Natural killer cell (primary cell): ENCODE data around the gene ERBB2. TPM values are rescaled to one million over a fixed set of nuclear protein-coding genes. Genes with fewer than 3 reads are reported as not detected.
"Not testable (repeated sequence)": the region's sequence is repeated elsewhere in the genome, so short reads cannot be mapped to it uniquely, and the experiment has no call there.

ENCODE experiments used
- ATAC-seq, 3 donors: fragments of 150-1000 bp in 2 of 3; fragments of 200-7000 bp in 1 of 3; cut with Tn5 transposase; 1 replicate in 1 of 3; 2 replicates in 2 of 3; pipeline ENCODE4 v1.10.0; 2021; ENCODE audit warnings: mild to moderate bottlenecking in 2 of 3, moderate library complexity in 2 of 3
- DNase-seq, 2 donors: peaks; one replicate each; pipeline versions ENCODE4 v3.0.0 to v3.0.0-alpha.2; 2013 to 2021; ENCODE audit warnings: mixed read lengths in 1 of 2
- H3K27ac ChIP-seq: one replicate; pipeline ENCODE4 v1.5.1; 2013; ENCODE audit warnings: mild to moderate bottlenecking, low read length
- H3K27me3 ChIP-seq: one replicate; pipeline ENCODE4 v1.6.1; 2013; ENCODE audit warnings: low read length; ENCODE audit not compliant: control insufficient read depth, insufficient read depth
- H3K36me3 ChIP-seq: one replicate; pipeline ENCODE4 v1.6.1; 2013; ENCODE audit warnings: low read length; ENCODE audit not compliant: control insufficient read depth, insufficient read depth
- H3K4me1 ChIP-seq: one replicate; pipeline ENCODE4 v1.6.1; 2013; ENCODE audit warnings: low read length; ENCODE audit not compliant: control insufficient read depth, insufficient read depth
- H3K4me3 ChIP-seq: one replicate; pipeline ENCODE4 v1.5.1; 2013; ENCODE audit warnings: low read length
- H3K9me3 ChIP-seq: one replicate; pipeline ENCODE4 v1.6.1; 2013; ENCODE audit warnings: low read length; ENCODE audit not compliant: control insufficient read depth, insufficient read depth
- H3K27ac Mint-ChIP-seq, 2 donors: one replicate each; pipeline ENCODE4 v1.8.0; 2022; ENCODE audit warnings: mild to moderate bottlenecking in 2 of 2, mixed read lengths in 2 of 2, moderate library complexity in 1 of 2
- H3K27me3 Mint-ChIP-seq, 2 donors: one replicate each; pipeline ENCODE4 v1.8.0; 2022; ENCODE audit warnings: low read depth in 2 of 2, mixed read lengths in 2 of 2
- H3K36me3 Mint-ChIP-seq: one replicate; pipeline ENCODE4 v1.8.0; 2022; ENCODE audit warnings: mixed read lengths
- H3K4me1 Mint-ChIP-seq, 2 donors: one replicate each; pipeline ENCODE4 v1.8.0; 2022; ENCODE audit warnings: mixed read lengths in 2 of 2
- H3K4me3 Mint-ChIP-seq: one replicate; pipeline ENCODE4 v1.8.0; 2022; ENCODE audit warnings: mild to moderate bottlenecking, moderate library complexity, mixed read lengths
- H3K9me3 Mint-ChIP-seq, 2 donors: one replicate each; pipeline ENCODE4 v1.8.0; 2022; ENCODE audit warnings: mixed read lengths in 2 of 2
- WGBS: methylation state at CpG from one replicate; pipeline ENCODE4 v1.1.7; 2013; ENCODE audit warnings: missing lambda C conversion rate; ENCODE audit not compliant: insufficient coverage; 5-methylcytosine and 5-hydroxymethylcytosine counted together
- intact Hi-C: fragments of 100-400 bp; cut with micrococcal nuclease; formaldehyde crosslinking; loops from one replicate; pipeline ENCODE4 v1.14.2; 2022
- total RNA-seq, 4 donors: library from RNA; stranded (reverse); fragments of 120-200 nt in 1 of 4; gene quantifications; one replicate each; pipeline versions ENCODE4 v1.2.3 to v1.2.4, GENCODE V29; 2013 to 2022
- TF ChIP-seq, protein P1 (sequence below): fragments of 200-600 bp; IDR thresholded peaks from one replicate; pipeline ENCODE4 v1.8.0; 2022; ENCODE audit warnings: antibody characterized with exemption

The ERBB2 gene
- total RNA-seq, 3 donors from 2014 or later (not counting 1 experiment from before 2014, with no cell fraction given), result 77.6 to 115 (median 82.1) TPM

DNA sequence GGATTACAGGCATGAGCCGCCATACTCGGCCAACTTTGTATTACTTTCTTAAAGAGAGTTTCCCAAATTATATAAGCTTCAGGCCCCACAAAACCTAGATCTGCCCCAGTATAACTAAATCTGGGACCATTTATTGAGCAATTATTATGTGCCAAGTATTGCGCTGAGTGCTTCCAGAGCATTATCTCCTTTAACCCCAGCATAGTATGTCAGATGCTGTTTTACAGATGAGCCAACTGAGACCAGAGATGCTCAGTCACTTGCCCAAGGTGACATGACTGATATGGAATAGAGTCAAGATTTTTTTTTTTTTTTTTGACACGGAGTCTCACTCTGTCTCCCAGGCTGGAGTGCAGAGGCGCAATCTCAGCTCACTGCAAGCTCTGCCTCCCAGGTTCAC, 1.9 kb upstream of the ERBB2 start:
- WGBS, result 94% methylated on average over 4 of the region's 5 CpGs
- no peak for ATAC-seq

DNA sequence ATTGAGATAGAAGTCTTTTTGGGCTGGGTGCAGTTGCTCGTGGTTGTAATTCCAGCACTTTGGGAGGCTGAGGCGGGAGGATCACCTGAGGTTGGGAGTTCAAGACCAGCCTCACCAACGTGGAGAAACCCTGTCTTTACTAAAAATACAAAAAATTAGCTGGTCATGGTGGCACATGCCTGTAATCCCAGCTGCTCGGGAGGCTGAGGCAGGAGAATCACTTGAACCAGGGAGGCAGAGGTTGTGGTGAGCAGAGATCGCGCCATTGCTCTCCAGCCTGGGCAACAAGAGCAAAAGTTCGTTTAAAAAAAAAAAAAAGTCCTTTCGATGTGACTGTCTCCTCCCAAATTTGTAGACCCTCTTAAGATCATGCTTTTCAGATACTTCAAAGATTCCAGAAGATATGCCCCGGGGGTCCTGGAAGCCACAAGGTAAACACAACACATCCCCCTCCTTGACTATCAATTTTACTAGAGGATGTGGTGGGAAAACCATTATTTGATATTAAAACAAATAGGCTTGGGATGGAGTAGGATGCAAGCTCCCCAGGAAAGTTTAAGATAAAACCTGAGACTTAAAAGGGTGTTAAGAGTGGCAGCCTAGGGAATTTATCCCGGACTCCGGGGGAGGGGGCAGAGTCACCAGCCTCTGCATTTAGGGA, 577 bp upstream of the ERBB2 start:
- intact Hi-C loops, result not testable (repeated sequence)
- H3K4me1 Mint-ChIP-seq, result peaks cover 22 to 44% of the 10 kb centered on the region in 2 donors
- 78% methylated on average over 10 of the region's 11 CpGs for WGBS

More for the DNA sequence above, 1.9 kb upstream of the ERBB2 start:
- Mint-ChIP-seq H3K36me3 (no peaks in the 10 kb centered on the region), H3K4me1 (peaks cover 11 to 34% of the 10 kb centered on the region in 2 donors), H3K27me3 (peaks cover 13 to 24% of the 10 kb centered on the region in 2 donors), H3K27ac (no peak overlapping the region), H3K9me3 (no peaks in the 10 kb centered on the region), H3K4me3 (no peak overlapping the region)
- no peaks in the 10 kb centered on the region for H3K9me3 ChIP-seq
- no peak overlapping the region for H3K4me3 ChIP-seq
- TF ChIP-seq, protein P1, sequence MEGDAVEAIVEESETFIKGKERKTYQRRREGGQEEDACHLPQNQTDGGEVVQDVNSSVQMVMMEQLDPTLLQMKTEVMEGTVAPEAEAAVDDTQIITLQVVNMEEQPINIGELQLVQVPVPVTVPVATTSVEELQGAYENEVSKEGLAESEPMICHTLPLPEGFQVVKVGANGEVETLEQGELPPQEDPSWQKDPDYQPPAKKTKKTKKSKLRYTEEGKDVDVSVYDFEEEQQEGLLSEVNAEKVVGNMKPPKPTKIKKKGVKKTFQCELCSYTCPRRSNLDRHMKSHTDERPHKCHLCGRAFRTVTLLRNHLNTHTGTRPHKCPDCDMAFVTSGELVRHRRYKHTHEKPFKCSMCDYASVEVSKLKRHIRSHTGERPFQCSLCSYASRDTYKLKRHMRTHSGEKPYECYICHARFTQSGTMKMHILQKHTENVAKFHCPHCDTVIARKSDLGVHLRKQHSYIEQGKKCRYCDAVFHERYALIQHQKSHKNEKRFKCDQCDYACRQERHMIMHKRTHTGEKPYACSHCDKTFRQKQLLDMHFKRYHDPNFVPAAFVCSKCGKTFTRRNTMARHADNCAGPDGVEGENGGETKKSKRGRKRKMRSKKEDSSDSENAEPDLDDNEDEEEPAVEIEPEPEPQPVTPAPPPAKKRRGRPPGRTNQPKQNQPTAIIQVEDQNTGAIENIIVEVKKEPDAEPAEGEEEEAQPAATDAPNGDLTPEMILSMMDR, result no peak
- no peak overlapping the region for H3K27ac ChIP-seq
- no peak for DNase-seq
- intact Hi-C loops, result no loop called here
- no peaks in the 10 kb centered on the region for H3K36me3 ChIP-seq
- H3K27me3 ChIP-seq, result peaks cover 12% of the 10 kb centered on the region
- peaks cover 13% of the 10 kb centered on the region for H3K4me1 ChIP-seq

DNA sequence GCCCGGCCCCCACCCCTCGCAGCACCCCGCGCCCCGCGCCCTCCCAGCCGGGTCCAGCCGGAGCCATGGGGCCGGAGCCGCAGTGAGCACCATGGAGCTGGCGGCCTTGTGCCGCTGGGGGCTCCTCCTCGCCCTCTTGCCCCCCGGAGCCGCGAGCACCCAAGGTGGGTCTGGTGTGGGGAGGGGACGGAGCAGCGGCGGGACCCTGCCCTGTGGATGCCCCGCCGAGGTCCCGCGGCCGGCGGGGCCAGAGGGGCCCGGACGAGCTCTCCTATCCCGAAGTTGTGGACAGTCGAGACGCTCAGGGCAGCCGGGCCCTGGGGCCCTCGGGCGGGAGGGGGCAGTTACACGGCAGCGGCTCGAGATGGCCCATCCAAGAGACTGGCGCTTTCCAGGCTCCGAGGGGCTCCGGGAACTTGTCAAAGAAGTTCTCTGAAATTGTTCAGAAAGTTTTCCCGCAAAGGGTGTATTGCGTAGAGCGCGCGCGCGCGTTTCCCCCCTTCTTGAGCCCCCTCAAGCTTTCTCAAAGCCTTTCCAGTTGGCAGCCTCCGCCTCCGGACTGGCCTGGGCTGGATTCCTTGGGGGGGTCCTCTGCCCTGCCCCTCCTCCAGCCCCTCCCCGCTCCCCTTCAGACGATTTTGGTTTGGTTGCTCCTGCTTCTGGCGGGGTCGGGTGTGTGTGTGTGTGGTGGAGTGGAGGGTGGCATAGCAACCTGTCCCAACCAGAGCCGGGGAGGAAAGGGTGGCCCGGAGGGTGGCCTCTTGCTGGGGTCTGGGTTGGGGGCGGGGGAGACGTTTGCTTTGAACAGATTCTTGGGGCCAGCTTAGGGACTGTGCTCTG, 504 bp downstream of the ERBB2 start:
- Histone ChIP-seq H3K9me3 (no peaks in the 10 kb centered on the region), H3K4me1 (peaks cover 24% of the 10 kb centered on the region), H3K36me3 (no peaks in the 10 kb centered on the region), H3K4me3 (no peak overlapping the region), H3K27ac (no peak overlapping the region), H3K27me3 (peaks cover 12% of the 10 kb centered on the region)
- Mint-ChIP-seq H3K4me3 (peak overlapping the region; percentile 69), H3K4me1 (peaks cover 22 to 49% of the 10 kb centered on the region in 2 donors), H3K36me3 (no peaks in the 10 kb centered on the region), H3K9me3 (no peaks in the 10 kb centered on the region), H3K27me3 (peaks cover 13 to 24% of the 10 kb centered on the region in 2 donors), H3K27ac (peak overlapping the region in 1 of 2 donors; percentile 63)
- intact Hi-C loops, result no loop called here
- ATAC-seq (peak in 2 of 3 donors; percentile 10 to 27), DNase-seq (no peak)
- TF ChIP-seq, protein P1, result no peak
- WGBS, result 8% methylated on average over 57 of the region's 57 CpGs

More for the DNA sequence above, 577 bp upstream of the ERBB2 start:
- not testable (repeated sequence) for ATAC-seq, H3K27ac ChIP-seq, H3K4me3 ChIP-seq, H3K9me3 Mint-ChIP-seq, H3K9me3 ChIP-seq, H3K36me3 ChIP-seq, H3K36me3 Mint-ChIP-seq, DNase-seq
- Histone ChIP-seq H3K27me3 (peaks cover 12% of the 10 kb centered on the region), H3K4me1 (peaks cover 24% of the 10 kb centered on the region)
- H3K27me3 Mint-ChIP-seq, result peaks cover 13 to 24% of the 10 kb centered on the region in 2 donors
- H3K27ac Mint-ChIP-seq, result peak overlapping the region in 1 of 2 donors; percentile 63
- peak overlapping the region; percentile 87 for H3K4me3 Mint-ChIP-seq
